AG04450 (cell line): ENCODE measurements around the gene GNL2. TPM values are rescaled to one million over a fixed set of nuclear protein-coding genes. Genes with fewer than 3 reads are reported as not detected.

Experiments
- CTCF ChIA-PET: fragments of 300-600, 350-600 bp; formaldehyde crosslinking; extraction: SDS; loops from one replicate; lab custom pipeline; 2022; ENCODE audit warnings: antibody characterized with exemption, inconsistent platforms; lab: Charles Lee
- POLR2A ChIA-PET: fragments of 350-600 bp; formaldehyde crosslinking; extraction: SDS; loops from one replicate; lab custom pipeline; 2021; ENCODE audit warnings: antibody characterized with exemption, inconsistent platforms; lab: Yijun Ruan, JAX
- DNase-seq: peaks from one replicate; pipeline ENCODE4 v3.0.0-alpha.2; 2011; ENCODE audit warnings: low read depth, low spot score
- H3K27ac ChIP-seq: one replicate; pipeline ENCODE4 v1.5.1; 2012; ENCODE audit warnings: low read depth, low read length, control low read depth
- H3K27me3 ChIP-seq: one replicate; pipeline ENCODE4 v1.6.0; 2012; ENCODE audit warnings: low read length; ENCODE audit not compliant: control insufficient read depth, insufficient read depth
- H3K4me3 ChIP-seq: 2 replicates; pipeline ENCODE4 v1.5.1; 2011; ENCODE audit warnings: mild to moderate bottlenecking, low read depth, low read length, control low read depth
- H3K9me3 ChIP-seq: 2 replicates; pipeline ENCODE4 v1.5.1; 2012; ENCODE audit warnings: low read length; ENCODE audit not compliant: control insufficient read depth, insufficient read depth
- polyA plus RNA-seq: library from polyadenylated mRNA; depleted of rRNA; stranded (reverse); fragments of >200 nt; gene quantifications from 2 replicates; pipeline ENCODE4 v1.2.3, GENCODE V29; 2011
- TF ChIP-seq, protein P1 (sequence below): IDR thresholded peaks from 2 replicates; pipeline ENCODE4 v1.5.1; 2011; ENCODE audit warnings: low read depth, low read length, control low read depth, inconsistent platforms

Gene GNL2
- polyA plus RNA-seq, 1 experiment = 64.7 TPM

DNA sequence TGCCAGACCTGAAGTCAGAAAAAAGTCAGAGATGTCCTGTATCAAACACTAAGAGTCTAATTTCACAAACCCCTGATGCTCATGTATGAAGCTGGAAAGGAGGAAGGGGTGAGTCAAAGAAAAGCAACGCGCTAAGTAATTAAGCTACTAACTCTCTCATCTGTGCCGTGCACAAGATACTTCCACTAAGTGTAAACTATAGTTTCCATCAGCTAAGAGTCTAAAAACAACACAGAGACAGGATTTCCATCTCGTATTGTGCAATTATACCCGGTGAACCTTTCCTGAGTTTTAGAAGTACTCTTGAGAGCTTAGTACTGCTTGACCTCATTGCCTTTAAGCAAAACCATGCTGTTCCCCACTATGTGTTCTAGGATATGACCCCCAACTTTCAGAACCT, 20.0 kb downstream of the GNL2 start:
- CTCF ChIA-PET = interaction anchor here (0.6 to 4.6 kb wide), 6 partner anchors 25 to 121 kb away, joined by 3 to 21 read pairs (median 4); partner anchors contain the start of gene MEAF6
- Histone ChIP-seq H3K27ac (peak overlapping the region; percentile 76), H3K4me3 (no peak overlapping the region), H3K27me3 (no peaks in the 10 kb centered on the region), H3K9me3 (no peaks in the 10 kb centered on the region)
- POLR2A ChIA-PET = interaction anchor here (0.9 kb wide), 2 partner anchors 20 to 115 kb away, joined by 4 read pairs; partner anchors contain the start of gene GNL2
- DNase-seq = no peak
- TF ChIP-seq, protein P1, sequence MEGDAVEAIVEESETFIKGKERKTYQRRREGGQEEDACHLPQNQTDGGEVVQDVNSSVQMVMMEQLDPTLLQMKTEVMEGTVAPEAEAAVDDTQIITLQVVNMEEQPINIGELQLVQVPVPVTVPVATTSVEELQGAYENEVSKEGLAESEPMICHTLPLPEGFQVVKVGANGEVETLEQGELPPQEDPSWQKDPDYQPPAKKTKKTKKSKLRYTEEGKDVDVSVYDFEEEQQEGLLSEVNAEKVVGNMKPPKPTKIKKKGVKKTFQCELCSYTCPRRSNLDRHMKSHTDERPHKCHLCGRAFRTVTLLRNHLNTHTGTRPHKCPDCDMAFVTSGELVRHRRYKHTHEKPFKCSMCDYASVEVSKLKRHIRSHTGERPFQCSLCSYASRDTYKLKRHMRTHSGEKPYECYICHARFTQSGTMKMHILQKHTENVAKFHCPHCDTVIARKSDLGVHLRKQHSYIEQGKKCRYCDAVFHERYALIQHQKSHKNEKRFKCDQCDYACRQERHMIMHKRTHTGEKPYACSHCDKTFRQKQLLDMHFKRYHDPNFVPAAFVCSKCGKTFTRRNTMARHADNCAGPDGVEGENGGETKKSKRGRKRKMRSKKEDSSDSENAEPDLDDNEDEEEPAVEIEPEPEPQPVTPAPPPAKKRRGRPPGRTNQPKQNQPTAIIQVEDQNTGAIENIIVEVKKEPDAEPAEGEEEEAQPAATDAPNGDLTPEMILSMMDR = no peak

DNA sequence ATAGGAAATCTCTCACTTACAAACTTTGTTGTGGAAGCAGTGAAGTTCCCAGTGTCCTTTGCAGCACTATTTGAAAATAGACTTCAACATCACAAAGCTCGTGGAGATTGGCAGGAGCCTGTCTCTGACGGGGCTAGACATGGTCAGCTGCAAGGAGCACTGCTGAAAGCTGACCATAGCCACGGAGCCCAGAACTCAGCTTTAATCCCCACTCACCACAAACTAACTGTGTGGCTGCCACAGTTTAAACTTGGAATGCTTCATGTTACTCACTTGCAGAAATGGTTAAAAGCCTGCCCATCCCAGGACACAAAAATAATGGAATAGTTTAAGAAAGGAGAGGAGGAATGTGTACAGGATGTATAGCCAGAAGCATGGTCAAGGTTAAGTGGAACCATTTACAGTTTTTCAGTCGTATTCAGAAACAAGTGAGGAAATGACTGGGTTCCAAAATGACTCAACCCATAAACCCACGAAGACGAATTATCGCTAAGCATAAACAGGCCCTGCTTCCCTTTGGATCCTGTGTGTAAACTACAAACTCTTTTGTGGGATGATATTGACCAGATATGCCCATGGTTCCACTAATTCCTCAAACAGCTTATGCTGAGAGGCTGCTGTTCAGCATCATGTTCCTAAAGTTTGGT, 20.8 kb downstream of the GNL2 start:
- DNase-seq = peak; percentile 58
- ChIA-PET CTCF (interaction anchor here (0.9 to 4.6 kb wide), 4 partner anchors 28 to 121 kb away, joined by 4 to 21 read pairs (median 10); partner anchors contain the start of gene MEAF6), POLR2A (interaction anchor here (0.9 kb wide), 2 partner anchors 21 to 115 kb away, joined by 4 read pairs; partner anchors contain the start of gene GNL2)
- Histone ChIP-seq H3K27me3 (no peaks in the 10 kb centered on the region), H3K4me3 (no peak overlapping the region), H3K27ac (peak overlapping the region; percentile 76), H3K9me3 (no peaks in the 10 kb centered on the region)
- TF ChIP-seq, protein P1 = no peak

DNA sequence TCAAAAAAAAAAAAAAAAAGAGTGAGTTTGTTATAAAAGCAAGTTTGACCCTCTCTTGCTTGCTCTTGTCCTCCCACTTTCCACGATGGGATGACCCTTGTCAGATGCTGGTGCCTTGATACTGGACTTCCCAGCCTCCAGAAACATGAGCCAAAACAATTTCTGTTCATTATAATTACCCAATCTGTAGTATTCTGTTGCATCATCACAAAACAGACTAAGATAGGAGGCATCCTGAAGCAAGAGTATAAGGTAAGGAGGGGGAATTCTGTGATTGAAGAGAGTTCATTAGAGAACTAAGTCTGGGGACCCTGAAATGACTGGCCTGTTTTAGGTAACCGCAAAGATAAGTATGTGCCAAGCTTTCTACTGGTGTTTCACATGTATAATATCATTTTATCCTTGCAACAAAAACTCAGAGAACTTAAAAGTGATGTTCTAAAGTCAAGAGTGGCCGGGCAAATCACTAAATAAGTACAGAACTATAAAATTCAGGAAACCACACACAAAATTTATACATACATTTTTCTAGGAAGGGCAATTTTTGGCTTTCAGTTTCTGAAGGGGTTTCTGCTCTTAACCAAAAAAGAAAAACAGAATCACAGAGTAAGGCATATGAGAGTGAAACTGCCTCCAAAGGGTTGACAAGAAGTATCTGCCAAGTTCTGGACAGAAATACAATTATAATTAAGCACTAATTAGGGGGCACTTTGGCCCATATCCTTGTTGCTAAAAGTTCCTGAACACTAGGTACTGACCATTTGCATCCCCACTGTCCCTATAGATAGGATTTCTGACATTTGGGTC, 25.0 kb downstream of the GNL2 start:
- ChIA-PET POLR2A (no interaction called here), CTCF (no interaction called here)

DNA sequence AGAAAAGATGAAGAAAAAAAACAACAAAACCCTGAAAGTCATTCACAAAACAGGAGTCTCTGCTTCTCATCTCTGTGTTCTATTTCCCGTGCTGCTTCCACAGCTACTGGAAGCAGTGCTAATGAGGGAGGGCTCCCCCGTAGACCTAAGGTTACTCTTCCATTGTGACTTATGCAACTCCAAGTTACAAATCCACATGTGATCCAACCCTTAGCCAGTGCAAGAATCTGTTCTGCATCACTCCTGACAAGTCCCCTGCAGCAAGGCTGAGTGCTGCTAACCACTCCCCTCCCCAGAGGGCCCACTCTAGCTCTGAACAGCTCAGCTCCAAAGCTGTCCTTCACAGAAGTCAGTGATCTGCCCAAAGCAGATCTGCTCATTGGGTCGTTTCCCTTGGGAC, 28.7 kb downstream of the GNL2 start:
- no peak overlapping the region for H3K4me3 ChIP-seq
- TF ChIP-seq, protein P1 = no peak
- H3K27ac ChIP-seq = no peak overlapping the region
- no peak for DNase-seq
- no peaks in the 10 kb centered on the region for H3K9me3 ChIP-seq
- CTCF ChIA-PET = interaction anchor here (0.8 to 1.6 kb wide), 2 partner anchors 36 to 53 kb away, joined by 5 to 7 read pairs; partner anchors contain the start of gene MEAF6
- no peaks in the 10 kb centered on the region for H3K27me3 ChIP-seq
- POLR2A ChIA-PET = no interaction called here

More for the DNA sequence above, 25.0 kb downstream of the GNL2 start:
- H3K27me3 ChIP-seq = no peaks in the 10 kb centered on the region
- TF ChIP-seq, protein P1 = no peak
- no peak overlapping the region for H3K27ac ChIP-seq
- DNase-seq = no peak
- no peaks in the 10 kb centered on the region for H3K9me3 ChIP-seq
- H3K4me3 ChIP-seq = no peak overlapping the region
